Measurements from ENCODE around the gene SND1.

DNA sequence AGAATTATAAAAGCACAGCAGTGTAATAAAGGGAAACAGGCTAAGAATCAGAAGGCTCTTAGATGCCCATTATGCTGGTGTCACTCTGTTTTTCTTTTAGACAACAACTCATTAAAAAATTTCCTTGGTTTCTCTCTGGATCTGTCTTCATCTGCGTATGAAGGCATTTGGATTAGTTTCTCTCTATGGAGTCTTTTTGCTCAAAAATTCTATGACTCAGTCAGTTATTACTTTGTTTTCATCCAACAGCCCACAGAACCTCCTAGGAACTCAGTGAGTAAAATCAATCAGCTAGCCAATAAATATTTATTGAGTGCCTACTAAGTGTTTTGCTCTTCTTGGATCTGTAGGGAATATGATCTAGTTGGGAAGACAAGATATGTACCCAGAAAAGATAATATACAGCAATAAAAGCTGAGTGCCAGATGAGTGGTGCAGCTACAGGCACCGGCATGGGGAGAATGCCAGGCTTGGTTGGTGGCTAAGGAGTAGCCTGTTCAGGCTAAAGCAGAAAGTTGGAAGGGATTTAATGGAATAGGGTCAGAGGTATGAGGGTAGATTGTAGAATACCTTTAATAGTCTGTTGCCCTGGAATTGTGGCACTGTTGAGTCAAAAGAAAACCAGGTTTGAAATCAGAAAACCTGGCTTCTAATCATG lies 223.1 kb downstream of the SND1 start:
- no peak for TF ChIP-seq EZH2 (optimal IDR thresholded peaks at IDR 0.05; ENCODE audit: low read depth, low read length)
- TF ChIP-seq, protein P1, sequence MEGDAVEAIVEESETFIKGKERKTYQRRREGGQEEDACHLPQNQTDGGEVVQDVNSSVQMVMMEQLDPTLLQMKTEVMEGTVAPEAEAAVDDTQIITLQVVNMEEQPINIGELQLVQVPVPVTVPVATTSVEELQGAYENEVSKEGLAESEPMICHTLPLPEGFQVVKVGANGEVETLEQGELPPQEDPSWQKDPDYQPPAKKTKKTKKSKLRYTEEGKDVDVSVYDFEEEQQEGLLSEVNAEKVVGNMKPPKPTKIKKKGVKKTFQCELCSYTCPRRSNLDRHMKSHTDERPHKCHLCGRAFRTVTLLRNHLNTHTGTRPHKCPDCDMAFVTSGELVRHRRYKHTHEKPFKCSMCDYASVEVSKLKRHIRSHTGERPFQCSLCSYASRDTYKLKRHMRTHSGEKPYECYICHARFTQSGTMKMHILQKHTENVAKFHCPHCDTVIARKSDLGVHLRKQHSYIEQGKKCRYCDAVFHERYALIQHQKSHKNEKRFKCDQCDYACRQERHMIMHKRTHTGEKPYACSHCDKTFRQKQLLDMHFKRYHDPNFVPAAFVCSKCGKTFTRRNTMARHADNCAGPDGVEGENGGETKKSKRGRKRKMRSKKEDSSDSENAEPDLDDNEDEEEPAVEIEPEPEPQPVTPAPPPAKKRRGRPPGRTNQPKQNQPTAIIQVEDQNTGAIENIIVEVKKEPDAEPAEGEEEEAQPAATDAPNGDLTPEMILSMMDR (IDR thresholded peaks at IDR 0.05; ENCODE audit: low read length) = no peak
- no peak for TF ChIP-seq EZH2phosphoT487 (IDR thresholded peaks at IDR 0.05; ENCODE audit: low read length)

Data from MM.1S (cell line).